GM18511 (cell line): Measurements from ENCODE around the gene PTPRH.
"Not testable (repeated sequence)": the region's sequence is repeated elsewhere in the genome, so short reads cannot be mapped to it uniquely, and the experiment has no call there.

Experiments used
- ATAC-seq: cut with Tn5 transposase; IDR thresholded peaks from one replicate; pipeline ENCODE4 v1.9.1; 2021; ENCODE audit warnings: mild to moderate bottlenecking, moderate library complexity; ENCODE audit not compliant: unreplicated experiment

The PTPRH gene

DNA sequence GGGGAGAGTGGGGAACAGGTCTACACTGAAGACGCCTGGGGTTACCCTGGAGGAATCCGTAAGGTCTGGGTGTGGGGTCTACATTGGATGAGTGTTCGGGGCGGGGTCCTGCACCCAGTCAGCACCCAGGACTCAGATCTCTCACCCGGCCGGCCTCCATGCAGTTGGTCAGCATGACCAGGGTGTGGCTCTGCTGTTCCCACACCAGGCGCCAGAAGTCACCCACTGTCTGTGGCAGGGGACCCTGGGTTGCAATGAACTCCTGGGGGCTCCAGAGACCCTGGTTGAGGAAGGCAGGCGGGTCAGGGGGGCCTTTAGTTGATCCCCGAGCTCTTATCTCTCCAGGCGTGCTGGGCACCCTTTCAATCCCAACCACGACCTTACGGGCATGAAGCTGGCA, 23.2 kb downstream of the PTPRH start:
- ATAC-seq, result no peak

DNA sequence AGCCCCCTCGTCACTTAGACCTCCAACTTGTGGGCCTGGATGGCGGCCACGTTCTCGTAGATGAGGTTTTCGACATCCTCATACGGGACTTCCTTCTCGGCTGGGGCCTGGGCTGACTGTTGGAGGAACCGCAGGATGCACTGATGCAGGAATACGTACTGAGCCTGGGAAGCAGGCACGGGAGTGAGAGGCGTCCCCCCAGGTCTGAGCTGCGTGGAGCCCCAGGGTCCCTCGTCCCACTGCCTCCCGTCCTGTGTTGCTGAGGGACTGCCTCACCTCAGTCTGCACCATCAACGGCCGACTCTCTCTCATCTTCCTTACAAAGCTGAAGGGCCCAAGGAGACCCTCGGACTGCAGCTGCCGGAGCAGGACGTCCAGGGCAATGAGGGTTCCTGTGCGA, 27.6 kb downstream of the PTPRH start:
- no peak for ATAC-seq

DNA sequence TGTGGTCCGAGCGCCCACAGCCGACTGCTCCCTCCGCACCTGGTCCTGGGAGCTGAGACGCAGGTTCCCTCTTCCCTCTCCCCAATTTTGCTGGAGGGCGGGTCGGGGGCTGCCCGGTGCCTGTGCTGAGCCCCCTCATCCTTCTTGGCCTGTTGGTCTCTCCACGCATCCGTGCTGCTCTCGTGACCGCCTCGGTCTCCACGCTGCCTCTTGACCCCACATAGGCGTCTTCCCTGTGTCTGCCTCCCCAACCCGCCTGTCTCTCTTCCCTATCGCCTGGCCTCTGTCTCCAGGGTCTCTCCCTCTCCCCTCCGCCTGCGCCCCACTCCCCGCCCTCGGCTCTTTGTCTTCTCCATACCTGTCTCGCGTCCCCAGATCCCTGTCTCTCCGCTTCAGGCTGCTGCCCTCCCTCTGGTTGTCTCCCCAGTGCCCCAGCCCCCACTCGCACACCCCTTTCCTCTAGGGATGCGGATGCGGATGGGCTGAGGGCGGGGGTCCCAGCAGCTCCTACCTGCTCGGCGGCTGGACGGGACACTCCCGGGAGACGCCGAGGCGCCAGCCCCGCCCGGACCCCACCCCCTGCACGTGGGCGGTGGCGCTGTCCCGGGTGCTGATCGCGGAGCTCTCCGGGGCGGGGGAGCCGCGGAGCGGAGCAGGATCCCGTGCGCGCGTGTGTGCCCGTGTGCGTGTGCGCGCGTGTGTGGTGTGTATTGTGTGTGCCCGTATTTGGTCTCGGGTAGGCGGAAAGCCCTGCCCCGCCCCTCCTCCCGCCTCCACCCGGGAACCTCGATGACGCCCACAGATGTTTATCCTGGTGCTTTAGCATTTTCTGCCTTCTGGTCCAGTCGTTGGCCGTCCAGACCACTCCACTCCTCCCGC, 29.5 kb downstream of the PTPRH start, which contains the start of gene SYT5:
Gene SYT5, minus strand, starts transcription at position 684 of the 879 bp plus-strand sequence. CDS start 1,248 bp downstream, outside the sequence.
- ATAC-seq, result peak; percentile 20

DNA sequence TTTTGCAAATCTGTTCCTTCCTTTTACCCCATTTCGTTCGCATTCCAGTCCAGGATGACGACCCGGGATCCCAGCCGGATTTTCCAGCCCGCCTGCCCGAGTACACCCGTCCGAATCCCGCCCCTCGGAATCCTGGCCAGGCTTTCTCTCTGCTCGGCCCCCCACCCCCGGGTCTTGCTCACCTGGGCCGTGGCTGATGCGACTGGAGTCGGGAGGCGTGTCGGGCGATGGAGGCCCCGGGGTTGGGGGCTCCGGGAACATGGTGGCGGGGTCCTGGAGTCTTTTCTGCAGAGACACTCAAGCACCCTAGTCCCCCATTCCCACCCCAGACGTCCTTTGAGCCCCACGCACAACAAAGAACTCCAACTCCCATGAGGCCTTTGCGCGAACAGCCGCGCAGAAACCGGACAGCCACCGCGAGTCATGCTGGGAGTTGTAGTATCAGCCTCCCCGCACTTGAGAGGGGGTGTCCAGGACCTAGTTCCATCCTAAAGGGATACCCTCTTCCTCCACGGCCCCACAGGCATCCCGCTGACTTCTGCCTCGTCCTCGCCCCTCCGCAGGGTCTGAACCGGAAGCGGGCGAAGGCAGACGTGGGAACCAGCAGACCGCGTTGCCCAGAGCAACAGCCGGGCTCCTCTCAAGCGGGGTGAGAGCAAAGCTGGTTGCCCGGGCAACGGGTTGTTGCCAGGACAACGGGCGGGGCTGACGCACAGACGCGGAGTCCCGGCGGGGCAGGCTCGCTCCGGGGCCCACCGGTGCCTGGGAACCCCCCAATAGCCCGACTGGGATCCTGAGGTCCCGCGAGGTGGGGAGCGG, 30.3 kb downstream of the PTPRH start:
- peak; percentile 86 for ATAC-seq

DNA sequence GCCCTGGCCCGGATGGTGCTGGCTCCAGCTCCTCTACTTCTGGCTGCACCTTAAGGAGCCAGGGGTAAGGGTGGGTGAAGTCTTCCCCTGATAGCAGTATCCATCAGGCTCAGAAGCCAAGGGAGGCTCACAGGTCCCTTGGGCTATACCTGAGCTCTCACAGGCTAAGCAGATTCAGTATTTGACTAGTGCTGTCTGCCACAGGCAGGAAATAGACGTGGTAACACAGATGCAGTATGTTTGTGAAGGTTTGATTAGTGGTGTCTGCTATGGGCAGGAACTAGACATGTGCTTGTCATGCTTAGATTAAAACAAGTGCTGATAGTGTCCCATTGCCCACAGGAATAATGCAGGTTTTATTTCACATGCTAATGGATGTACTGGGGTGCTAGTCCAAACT, 33.2 kb downstream of the PTPRH start:
- no peak for ATAC-seq

DNA sequence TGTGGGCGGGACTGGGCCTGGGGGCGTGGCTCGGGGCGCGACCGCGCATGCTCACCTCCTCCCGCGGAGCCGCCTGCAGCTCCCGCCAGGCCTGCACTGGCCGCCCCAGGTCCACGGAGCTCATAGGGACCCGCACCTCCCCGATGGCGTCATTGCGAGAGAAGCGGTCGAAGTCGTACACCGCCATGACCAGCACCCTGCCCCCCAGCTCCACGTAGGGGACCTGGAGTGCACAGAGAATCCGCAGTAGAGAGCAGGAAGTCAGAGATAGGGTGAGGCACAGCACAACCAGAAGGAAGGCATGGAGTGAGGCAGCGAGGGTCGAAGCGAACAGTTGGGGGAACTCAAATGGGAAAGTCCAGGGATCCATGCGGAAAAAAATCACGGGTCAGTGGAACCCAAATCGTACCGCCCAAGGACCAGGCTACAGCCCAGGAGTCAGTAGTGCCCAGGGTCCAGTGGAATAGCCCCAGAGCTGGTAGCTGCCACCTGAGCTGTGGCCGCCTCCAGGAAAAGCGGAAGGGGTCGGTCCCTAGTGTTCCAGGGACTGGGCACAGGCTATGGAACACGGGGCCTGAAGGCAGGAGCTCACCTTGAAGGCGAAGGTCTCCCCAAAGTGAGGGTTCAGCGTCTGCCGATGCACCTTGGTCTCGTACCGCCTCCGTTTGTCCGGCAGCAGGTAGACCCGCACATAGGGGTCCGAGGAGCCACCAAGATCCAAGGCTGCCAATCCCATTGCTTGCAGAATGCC, 34.0 kb downstream of the PTPRH start:
- ATAC-seq, result no peak

DNA sequence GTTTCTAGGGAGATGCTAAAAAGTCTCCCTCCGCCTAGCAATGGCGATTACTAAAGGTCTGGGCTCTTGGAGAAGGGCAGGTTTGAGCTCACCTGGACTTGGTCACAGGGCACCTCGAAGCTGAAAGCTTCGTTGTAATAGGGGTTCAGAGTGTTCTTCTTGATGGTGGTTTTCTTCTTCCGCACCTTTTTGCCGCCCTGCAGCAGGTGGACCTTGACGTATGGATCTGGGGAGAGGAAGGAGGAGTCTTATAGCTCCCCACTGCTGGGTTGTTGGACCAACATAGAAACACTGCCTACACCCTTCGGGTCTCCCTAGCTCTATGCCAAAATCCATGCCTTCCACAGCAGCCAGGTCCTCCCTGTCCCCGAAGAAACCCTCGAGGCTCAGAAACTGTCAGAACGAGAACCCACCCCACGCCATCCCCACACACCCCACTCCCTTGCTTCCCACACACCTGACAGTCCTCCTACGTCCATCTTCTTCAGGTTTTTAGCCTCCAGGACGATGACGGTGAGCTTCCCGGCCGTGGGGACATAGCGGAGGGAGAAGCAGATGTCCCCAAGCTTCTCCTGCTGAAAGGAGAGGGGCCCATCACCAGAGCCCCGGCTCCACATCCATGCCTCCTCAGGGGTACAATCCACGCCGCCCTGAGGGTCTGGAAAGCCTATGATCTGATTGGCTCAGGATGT, 34.7 kb downstream of the PTPRH start:
- no peak for ATAC-seq

DNA sequence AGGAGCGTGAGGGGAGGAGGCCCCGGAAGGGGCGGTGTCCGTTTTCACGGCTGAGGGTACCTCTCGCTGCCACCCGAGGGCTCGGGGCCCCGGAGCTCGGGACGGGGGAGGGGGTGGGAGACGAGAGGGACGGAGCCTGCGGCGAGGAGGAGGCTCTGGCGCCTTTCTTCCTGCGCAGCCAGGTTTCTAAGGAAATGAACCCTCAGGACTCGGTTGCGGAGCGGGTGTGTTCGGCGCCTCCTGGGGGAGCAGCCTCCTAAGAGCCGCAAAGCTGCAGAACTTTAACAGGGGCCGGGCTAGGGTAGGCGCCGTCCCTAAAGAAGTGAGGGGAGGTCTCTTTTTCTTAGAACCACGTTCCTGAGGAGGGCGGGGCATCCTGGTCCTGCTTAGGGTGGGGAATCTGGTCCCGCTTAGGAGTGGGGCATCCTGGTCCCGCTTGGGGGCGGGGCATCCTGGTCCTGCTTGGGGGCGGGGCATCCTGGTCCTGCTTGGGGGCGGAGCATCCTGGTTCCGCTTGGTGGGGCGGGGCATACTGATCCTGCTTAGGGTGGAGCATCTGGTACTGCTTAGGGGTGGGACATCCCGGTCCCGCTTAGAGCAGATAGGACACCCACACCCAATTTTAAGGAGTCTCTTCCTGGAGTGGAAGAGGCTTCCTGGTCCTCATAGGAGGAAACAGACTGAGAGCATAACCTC, 35.4 kb downstream of the PTPRH start:
- no peak for ATAC-seq

DNA sequence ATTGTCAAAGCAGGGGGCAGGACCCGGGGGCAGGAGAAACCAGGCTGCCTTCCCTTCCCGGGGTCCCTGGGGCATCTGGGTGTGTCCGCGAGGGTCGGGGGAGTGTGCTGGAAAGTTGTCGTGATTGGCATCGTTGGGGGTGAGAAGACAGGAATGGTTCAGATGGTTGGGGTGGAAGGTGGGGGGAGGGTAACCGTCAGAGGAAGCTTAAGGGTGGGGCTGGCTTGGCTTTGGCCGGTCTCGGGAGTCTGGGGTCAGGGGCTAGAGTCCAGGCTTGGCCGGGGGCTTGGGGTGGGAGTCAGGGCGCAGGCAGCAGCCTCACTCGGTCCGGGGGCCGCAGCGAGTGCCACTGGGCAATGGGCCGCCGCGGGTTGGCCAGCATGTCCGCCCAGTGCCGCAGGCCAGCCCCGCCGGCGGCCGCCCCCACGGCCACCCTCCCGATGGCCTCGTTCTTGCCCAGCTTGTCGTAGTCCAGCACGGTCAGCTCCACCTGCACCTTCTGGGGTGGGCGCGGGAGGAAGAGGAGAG, 36.1 kb downstream of the PTPRH start:
- ATAC-seq, result no peak

DNA sequence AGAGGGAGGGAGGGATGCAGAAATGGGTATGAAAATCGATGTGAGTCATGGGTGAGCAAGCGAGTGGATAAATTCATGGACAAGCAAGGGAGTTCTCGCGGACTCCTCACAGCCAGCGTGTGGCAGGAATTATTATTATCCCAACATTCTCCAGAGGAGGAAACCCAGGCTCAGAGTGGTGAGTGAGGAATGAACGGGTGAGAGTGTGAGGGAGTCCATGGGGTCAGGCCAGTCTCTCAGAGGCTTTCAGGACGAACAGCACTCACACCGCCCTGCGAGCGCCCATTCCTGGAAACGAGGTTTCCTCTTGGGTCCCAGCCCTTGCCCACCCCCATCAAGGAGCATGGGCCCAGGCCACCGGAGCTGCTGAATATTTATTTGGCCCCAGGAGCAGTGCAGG, 36.6 kb downstream of the PTPRH start:
- ATAC-seq, result no peak

DNA sequence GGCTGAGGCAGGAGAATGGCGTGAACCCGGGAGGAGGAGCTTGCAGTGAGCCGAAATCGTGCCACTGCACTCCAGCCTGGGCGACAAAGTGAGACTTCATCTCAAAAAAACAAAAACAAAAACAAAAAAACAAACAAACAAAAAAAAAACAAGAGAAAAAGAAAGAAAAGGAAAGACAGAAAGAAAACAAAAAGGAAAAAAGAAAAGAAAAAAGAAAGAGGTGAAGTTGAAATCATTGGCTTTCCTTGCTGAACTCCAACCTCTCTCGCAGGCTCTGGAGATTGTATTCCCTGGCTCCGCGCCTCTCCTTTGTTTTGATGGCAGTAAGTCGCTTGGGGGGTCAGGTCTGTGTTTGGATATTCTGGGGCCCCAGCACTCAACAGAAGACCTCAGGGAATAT, 37.0 kb downstream of the PTPRH start:
- not testable (repeated sequence) for ATAC-seq

DNA sequence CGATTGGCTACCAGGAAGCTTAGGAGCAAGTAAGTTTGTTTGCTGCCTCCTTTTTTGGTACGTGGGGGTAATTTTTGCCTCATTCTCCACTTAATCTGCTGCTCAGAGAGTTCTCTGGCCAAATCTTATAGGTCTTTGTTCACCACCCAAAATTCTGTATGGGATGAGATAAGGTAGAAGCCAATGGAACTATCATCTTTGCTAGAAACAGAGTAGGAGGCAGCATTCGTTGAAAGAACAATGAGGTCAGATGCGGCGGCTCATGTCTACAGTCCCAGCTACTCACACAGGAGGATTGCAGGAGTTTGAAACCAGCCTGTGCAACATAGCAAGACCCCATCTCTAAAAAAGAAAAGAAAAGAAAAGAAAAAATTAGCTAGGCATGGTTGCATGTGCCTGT, 37.9 kb downstream of the PTPRH start:
- ATAC-seq, result no peak

DNA sequence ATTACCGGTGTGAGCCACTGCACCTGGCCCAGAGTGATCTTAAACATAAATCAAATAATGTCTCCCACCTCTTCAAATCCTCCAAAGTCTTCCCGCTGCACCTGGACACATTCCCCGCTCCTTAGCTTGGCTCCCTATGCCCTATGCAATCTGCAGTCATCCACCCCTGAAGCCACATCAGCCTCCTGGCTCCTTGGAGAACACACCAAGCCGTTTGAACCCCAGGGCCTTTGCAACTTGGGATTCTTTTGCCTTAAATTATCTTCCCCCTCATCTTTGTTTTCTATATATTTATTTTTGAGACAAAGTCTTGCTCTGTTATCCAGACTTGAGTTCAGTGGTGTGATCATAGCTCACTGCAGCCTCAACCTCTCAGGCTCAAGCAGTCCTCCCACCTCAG, 40.2 kb downstream of the PTPRH start:
- no peak for ATAC-seq

DNA sequence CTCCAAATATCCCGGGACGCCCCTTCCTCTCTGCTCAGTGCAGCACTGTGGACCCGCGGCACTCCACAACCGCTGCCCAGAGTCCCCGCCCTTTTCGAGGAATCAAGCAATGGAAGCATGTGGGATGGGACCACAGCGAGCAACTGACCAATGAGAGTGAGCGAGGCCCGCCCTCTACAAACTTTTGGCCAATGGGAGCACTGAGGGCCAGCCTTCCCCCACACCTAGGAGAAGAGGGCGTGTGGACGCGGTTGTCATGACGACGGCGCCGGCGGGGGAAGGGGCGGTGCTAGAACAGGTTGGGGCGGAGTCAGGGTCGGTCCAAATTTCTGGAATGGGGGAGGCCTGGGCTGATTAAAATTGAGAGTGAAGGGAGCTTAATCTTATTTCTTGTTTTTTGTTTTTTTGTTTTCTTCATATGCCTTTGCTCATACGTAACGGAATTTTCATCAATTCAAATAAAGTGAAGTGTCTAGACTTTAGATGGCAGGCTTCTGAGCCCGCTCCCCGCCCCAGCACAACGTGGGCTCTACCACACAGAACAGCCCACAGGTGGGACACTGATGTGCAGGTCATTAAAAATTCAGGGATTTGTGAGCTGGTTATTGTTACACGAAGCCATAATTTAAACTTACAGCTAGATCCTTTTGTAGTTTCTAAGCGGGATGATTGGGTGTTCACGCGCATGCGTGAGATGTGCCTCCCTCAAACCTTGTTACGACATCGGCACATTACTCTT, 42.6 kb downstream of the PTPRH start, which contains the start of gene DNAAF3:
Gene DNAAF3, minus strand, starts transcription at position 84 of the 739 bp plus-strand sequence. CDS start 200 bp downstream, outside the sequence.
- ATAC-seq, result peak; percentile 93

DNA sequence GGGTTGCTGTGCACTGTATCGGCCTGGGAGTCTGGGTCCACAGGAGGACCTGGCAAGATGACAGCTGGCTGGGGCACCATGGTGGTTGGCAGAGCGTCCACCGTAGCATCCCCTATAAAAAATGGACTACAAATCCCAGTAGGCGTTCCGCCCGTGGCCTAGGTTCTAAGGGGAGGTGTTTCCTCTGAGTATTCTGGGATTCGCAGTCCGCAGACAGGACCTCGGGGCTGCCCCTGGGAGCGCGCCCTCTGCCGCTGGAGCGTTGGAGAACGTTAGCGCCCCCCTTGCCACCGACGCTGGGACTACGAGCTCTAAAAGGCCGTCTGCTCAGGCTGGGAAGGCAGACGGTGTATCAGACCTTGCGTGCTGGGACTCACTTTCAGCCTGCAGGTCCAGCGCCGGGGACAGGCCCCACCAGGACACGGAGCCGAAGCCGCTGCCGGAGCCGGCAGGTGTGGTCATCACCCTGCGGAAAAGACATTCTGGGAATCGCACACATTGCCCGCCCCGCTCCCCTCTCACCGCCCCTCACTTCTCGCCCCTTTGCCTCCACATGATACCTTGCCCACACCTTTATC, 43.3 kb downstream of the PTPRH start:
- peak; percentile 55 for ATAC-seq

DNA sequence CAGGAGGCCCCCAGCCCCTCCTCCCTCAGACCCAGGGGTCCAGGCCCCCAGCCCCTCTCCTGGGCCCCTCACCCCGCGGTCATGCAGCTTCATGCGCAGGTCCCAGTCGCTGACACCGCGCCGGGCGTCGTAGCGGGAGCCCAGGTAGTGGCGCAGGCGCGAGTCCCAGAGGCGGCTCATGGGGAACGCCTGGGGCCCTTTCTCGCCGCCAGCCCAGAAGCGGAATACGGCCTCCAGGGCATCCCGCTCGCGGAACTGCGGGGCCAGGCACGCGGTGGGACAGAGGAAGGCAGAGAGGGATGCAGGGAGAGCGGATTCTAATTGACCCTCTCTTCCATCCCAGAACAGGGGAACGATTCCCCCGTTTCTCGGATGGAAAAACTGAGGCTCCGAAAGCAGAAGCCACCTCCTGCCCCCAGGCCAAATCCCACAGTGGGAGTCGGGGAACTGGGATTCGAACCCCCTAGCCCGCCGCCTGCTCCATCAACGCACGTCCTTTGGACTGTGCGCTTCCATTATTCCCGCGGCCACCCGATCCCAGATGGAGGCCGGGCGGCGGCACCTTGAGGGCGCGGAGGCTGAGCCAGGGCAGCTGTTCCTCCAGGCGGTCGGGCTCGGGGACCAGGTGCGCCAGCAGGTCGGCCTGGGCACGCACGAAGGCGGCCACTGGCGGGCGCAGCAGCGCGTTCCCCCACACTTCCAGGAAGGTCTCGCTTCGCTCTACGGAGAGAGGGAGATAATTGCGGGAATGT, 47.6 kb downstream of the PTPRH start:
- ATAC-seq, result no peak

DNA sequence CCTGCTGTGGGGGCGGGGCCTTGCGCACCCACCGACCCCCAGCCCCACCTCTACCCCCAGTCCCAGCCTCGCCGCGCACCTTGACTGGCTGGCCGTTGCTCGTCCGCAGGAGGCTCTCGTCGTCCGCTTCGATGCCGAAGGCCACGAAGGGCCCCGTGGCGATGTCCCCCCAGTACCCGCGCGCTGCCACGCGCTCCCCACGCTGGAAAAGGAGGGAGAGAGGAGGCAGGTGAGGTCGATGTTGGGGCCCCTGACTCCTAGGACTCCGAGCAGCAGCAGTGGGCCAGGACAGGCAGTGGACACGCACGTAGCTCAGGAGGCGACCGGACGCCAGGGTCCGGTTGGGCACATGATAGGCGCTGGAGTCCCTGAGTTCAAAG, 48.3 kb downstream of the PTPRH start:
- no peak for ATAC-seq
